GM23338 (cell line): ENCODE measurements around the gene DAW1. TPM values are rescaled to one million over a fixed set of nuclear protein-coding genes. Genes with fewer than 3 reads are reported as not detected.

Experiments used
- ATAC-seq: fragments of 200-7000 bp; cut with Tn5 transposase; 3 replicates; pipeline ENCODE4 v1.9.1; 2020
- DNase-seq: peaks from one replicate; pipeline ENCODE4 v3.0.0-alpha.2; 2015; ENCODE audit warnings: low spot score
- H2AFZ ChIP-seq: fragments of 200-600 bp; sonication (generic); 2 replicates; pipeline ENCODE4 v1.8.0; 2016; ENCODE audit warnings: antibody characterized with exemption, mild to moderate bottlenecking, moderate library complexity
- H3F3A ChIP-seq: fragments of 200-600 bp; sonication (generic); replicated peaks from 2 replicates; pipeline ENCODE4 v1.8.0; 2017; ENCODE audit warnings: antibody characterized with exemption, mixed run types, low read depth
- H3K27ac ChIP-seq: fragments of 200-600 bp; sonication (generic); 2 replicates; pipeline ENCODE4 v1.6.1; 2016; ENCODE audit warnings: low read depth
- H3K27me3 ChIP-seq: fragments of 200-600 bp; sonication (generic); 2 replicates; pipeline ENCODE4 v1.8.0; 2016; ENCODE audit warnings: mild to moderate bottlenecking, mixed run types, moderate library complexity; ENCODE audit not compliant: insufficient read depth
- H3K36me3 ChIP-seq: fragments of 200-600 bp; sonication (generic); 2 replicates; pipeline ENCODE4 v1.8.0; 2016; ENCODE audit warnings: mild to moderate bottlenecking; ENCODE audit not compliant: insufficient read depth
- H3K4me1 ChIP-seq: fragments of 200-600 bp; sonication (generic); 2 replicates; pipeline ENCODE4 v1.8.0; 2016; ENCODE audit warnings: mild to moderate bottlenecking, moderate library complexity; ENCODE audit not compliant: insufficient read depth
- H3K4me2 ChIP-seq: fragments of 200-600 bp; sonication (generic); 2 replicates; pipeline ENCODE4 v1.7.1; 2017; ENCODE audit warnings: mixed run types
- H3K4me3 ChIP-seq: fragments of 200-600 bp; sonication (generic); 2 replicates; pipeline ENCODE4 v1.6.1; 2016; ENCODE audit warnings: mixed run types
- H3K79me2 ChIP-seq: fragments of 200-600 bp; sonication (generic); replicated peaks from 2 replicates; pipeline ENCODE4 v1.8.0; 2017; ENCODE audit warnings: mild to moderate bottlenecking; ENCODE audit not compliant: insufficient read depth
- H3K9me2 ChIP-seq: fragments of 200-600 bp; sonication (generic); 2 replicates; pipeline ENCODE4 v1.8.0; 2017; ENCODE audit not compliant: insufficient read depth
- H4K20me1 ChIP-seq: fragments of 200-600 bp; sonication (generic); replicated peaks from 2 replicates; pipeline ENCODE4 v1.8.0; 2017; ENCODE audit warnings: mild to moderate bottlenecking; ENCODE audit not compliant: insufficient read depth
- H3K27ac Mint-ChIP-seq: 2 replicates; pipeline ENCODE4 v1.8.0; 2020; ENCODE audit warnings: inconsistent platforms, mild to moderate bottlenecking, moderate library complexity, mixed read lengths
- H3K27me3 Mint-ChIP-seq: 3 replicates; pipeline ENCODE4 v1.8.0; 2022; ENCODE audit warnings: low read depth, mild to moderate bottlenecking, moderate library complexity, mixed read lengths, inconsistent platforms; ENCODE audit not compliant: insufficient read depth, poor library complexity
- H3K36me3 Mint-ChIP-seq: 3 replicates; pipeline ENCODE4 v1.8.0; 2021; ENCODE audit warnings: low read depth, mild to moderate bottlenecking, inconsistent platforms, moderate library complexity, mixed read lengths
- H3K4me1 Mint-ChIP-seq: 3 replicates; pipeline ENCODE4 v1.8.0; 2020; ENCODE audit warnings: mild to moderate bottlenecking, inconsistent platforms, mixed read lengths
- H3K4me3 Mint-ChIP-seq: 3 replicates; pipeline ENCODE4 v1.8.0; 2021; ENCODE audit warnings: moderate library complexity, mild to moderate bottlenecking, inconsistent platforms, mixed read lengths
- H3K9me3 Mint-ChIP-seq: 3 replicates; pipeline ENCODE4 v1.8.0; 2020; ENCODE audit warnings: moderate library complexity, mild to moderate bottlenecking, inconsistent platforms, mixed read lengths
- CREB1 ChIP-seq: fragments of 250-450 bp; sonication (Bioruptor Pico); IDR thresholded peaks from 2 replicates; pipeline ENCODE4 v1.5.0; 2020; ENCODE audit warnings: low read depth, mild to moderate bottlenecking, moderate library complexity
- EZH2 ChIP-seq: fragments of 200-600 bp; sonication (generic); IDR thresholded peaks from one replicate; pipeline ENCODE4 v1.8.0; 2017; ENCODE audit warnings: antibody characterized with exemption, mild to moderate bottlenecking, low read depth; ENCODE audit not compliant: unreplicated experiment
- EZH2phosphoT487 ChIP-seq: fragments of 200-600 bp; sonication (generic); IDR thresholded peaks from one replicate; pipeline ENCODE4 v1.8.1; 2018; ENCODE audit warnings: antibody characterized with exemption; ENCODE audit not compliant: unreplicated experiment
- JUNB ChIP-seq: IDR thresholded peaks from one replicate; pipeline ENCODE4 v1.6.1; 2016; ENCODE audit warnings: antibody characterized with exemption; ENCODE audit not compliant: unreplicated experiment
- NANOG ChIP-seq: IDR thresholded peaks from 2 replicates; pipeline ENCODE4 v1.6.1; 2016; ENCODE audit warnings: antibody characterized with exemption, borderline replicate concordance
- POLR2AphosphoS5 ChIP-seq: IDR thresholded peaks from 2 replicates; pipeline ENCODE4 v1.6.1; 2016; ENCODE audit warnings: antibody characterized with exemption, low read depth
- STAT1 ChIP-seq: IDR thresholded peaks from one replicate; pipeline ENCODE4 v1.6.1; 2016; ENCODE audit warnings: antibody characterized with exemption; ENCODE audit not compliant: unreplicated experiment
- ZNF114 ChIP-seq: fragments of 250-450 bp; sonication (Bioruptor Pico); IDR thresholded peaks from 2 replicates; pipeline ENCODE4 v1.5.0; 2020; ENCODE audit warnings: mild to moderate bottlenecking, moderate library complexity
- polyA plus RNA-seq: library from polyadenylated mRNA; unstranded; fragments of >200 nt; fragmentation: Nextera tagmentation; extraction: Ambion mirVana; gene quantifications from 2 replicates; pipeline ENCODE4 v1.2.1, GENCODE V29; 2016
- total RNA-seq: library from RNA; depleted of rRNA; stranded (reverse); fragments of >200 nt; shearing (Covaris generic); gene quantifications from 2 replicates; pipeline ENCODE4 v1.2.3, GENCODE V29; 2014
- TF ChIP-seq, protein P1 (sequence below): IDR thresholded peaks from 2 replicates; pipeline ENCODE4 v1.6.1; 2016; ENCODE audit warnings: antibody characterized with exemption
- TF ChIP-seq, protein P2 (sequence below), 2 experiments: fragments of 200-600 bp in 1 of 2; sonication (generic) in 1 of 2; conservative IDR thresholded peaks; 2 replicates each; pipeline versions ENCODE4 v1.5.1 to v1.6.1; 2016 to 2017; ENCODE audit warnings: antibody characterized with exemption in 2 of 2, low read depth in 2 of 2, mild to moderate bottlenecking in 2 of 2, moderate library complexity in 1 of 2
- TF ChIP-seq, protein P3 (sequence below): IDR thresholded peaks from one replicate; pipeline ENCODE4 v1.6.1; 2018; ENCODE audit warnings: antibody characterized with exemption; ENCODE audit not compliant: unreplicated experiment

DAW1 gene
- total and polyA plus RNA-seq, 2 experiments from 2014 or later = 0.71 to 2.0 TPM

DNA sequence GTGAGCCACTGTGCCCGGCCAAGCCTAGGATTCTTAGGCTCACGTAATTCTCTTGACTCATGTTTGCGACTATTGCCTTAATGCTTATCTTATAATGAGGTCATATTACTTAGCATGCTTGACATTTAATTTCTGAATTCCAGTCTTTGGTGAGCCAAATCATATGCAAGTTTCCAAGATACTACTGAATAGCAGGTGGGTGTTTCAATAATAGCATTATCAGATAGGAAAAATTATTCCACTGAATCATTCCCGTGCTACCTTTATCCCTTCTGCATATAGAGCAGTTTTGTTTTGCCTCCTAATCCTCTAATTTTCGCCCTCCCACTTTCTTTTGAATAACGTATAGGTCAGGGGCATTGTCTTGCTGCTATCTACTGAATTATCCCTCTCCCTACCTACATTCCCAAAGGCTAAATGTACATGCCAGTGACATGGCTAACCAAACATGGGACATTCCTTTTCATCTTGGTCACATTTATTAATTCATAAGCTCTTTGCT, 4.9 kb downstream of the DAW1 start:
- TF ChIP-seq NANOG (no peak), CREB1 (CRISPR knock-in tag) (no peak), ZNF114 (CRISPR knock-in tag) (no peak), POLR2AphosphoS5 (no peak), EZH2 (no peak), JUNB (no peak), STAT1 (no peak)
- TF ChIP-seq, protein P1, sequence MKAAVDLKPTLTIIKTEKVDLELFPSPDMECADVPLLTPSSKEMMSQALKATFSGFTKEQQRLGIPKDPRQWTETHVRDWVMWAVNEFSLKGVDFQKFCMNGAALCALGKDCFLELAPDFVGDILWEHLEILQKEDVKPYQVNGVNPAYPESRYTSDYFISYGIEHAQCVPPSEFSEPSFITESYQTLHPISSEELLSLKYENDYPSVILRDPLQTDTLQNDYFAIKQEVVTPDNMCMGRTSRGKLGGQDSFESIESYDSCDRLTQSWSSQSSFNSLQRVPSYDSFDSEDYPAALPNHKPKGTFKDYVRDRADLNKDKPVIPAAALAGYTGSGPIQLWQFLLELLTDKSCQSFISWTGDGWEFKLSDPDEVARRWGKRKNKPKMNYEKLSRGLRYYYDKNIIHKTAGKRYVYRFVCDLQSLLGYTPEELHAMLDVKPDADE = no peak
- TF ChIP-seq, protein P2, sequence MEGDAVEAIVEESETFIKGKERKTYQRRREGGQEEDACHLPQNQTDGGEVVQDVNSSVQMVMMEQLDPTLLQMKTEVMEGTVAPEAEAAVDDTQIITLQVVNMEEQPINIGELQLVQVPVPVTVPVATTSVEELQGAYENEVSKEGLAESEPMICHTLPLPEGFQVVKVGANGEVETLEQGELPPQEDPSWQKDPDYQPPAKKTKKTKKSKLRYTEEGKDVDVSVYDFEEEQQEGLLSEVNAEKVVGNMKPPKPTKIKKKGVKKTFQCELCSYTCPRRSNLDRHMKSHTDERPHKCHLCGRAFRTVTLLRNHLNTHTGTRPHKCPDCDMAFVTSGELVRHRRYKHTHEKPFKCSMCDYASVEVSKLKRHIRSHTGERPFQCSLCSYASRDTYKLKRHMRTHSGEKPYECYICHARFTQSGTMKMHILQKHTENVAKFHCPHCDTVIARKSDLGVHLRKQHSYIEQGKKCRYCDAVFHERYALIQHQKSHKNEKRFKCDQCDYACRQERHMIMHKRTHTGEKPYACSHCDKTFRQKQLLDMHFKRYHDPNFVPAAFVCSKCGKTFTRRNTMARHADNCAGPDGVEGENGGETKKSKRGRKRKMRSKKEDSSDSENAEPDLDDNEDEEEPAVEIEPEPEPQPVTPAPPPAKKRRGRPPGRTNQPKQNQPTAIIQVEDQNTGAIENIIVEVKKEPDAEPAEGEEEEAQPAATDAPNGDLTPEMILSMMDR (conservative IDR thresholded peaks at IDR 0.05; ENCODE audit: low read depth in 2 of 2) = no peak
- Histone ChIP-seq H3K9me2 (peaks cover 3% of the 10 kb centered on the region; the same call in 1 of the 2 replicates), H3K4me3 (no peak overlapping the region), H3K27ac (no peak overlapping the region), H2AFZ (no peak overlapping the region), H4K20me1 (no peaks in the 10 kb centered on the region), H3K36me3 (no peaks in the 10 kb centered on the region), H3K4me1 (peaks cover 4% of the 10 kb centered on the region; the same call in 1 of the 2 replicates), H3F3A (no peaks in the 10 kb centered on the region), H3K79me2 (no peaks in the 10 kb centered on the region), H3K4me2 (no peak overlapping the region), H3K27me3 (no peaks in the 10 kb centered on the region)
- ATAC-seq = no peak
- Mint-ChIP-seq H3K27ac (no peak overlapping the region), H3K4me3 (no peak overlapping the region), H3K36me3 (no peaks in the 10 kb centered on the region), H3K9me3 (no peaks in the 10 kb centered on the region; the same call in 2 of the 3 replicates), H3K27me3 (peaks cover 3% of the 10 kb centered on the region), H3K4me1 (no peaks in the 10 kb centered on the region)
- no peak for DNase-seq

DNA sequence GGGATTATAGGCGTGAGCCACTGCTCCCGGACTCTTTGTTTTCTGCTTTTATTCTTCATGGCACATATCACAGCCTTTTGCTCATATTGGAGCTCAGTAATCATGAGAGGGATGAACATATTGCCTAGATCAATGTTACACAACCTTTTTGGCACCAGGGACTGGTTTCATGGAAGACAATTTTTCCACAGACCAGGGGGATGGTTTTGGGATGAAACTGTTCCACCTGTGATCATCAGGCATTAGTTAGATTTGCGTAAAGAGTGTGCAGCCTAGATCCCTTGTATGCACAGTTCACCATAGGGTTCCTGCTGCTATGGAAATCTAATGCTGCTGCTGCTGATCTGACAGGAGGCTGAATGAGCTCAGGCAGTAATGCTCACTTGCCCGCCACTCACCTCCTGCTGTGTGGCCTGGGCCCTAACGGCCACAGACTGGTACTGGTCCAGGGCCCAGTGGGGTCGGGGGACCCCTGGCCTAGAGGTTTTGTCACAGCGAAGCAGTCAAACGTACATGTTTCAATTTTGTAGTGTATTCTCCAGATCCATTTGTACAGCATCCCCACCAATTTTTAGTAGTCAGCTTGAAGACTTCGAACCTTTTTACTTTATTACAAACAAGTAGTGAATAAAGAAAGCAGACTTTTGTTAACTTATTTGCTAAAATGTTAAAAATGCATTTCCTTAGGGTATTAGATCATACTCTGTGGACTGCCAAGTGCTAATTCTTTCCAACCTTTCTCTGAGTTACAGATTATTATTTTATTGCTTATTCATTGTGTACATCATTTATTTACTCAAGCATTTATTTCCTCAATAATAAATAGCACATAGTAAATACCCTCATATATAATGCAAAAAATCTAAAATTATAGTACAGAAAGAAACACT, 6.2 kb downstream of the DAW1 start:
- H3K27ac Mint-ChIP-seq = no peak overlapping the region
- TF ChIP-seq, protein P1 = no peak
- TF ChIP-seq EZH2phosphoT487 (no peak), STAT1 (no peak), CREB1 (CRISPR knock-in tag) (no peak)
- TF ChIP-seq, protein P3, sequence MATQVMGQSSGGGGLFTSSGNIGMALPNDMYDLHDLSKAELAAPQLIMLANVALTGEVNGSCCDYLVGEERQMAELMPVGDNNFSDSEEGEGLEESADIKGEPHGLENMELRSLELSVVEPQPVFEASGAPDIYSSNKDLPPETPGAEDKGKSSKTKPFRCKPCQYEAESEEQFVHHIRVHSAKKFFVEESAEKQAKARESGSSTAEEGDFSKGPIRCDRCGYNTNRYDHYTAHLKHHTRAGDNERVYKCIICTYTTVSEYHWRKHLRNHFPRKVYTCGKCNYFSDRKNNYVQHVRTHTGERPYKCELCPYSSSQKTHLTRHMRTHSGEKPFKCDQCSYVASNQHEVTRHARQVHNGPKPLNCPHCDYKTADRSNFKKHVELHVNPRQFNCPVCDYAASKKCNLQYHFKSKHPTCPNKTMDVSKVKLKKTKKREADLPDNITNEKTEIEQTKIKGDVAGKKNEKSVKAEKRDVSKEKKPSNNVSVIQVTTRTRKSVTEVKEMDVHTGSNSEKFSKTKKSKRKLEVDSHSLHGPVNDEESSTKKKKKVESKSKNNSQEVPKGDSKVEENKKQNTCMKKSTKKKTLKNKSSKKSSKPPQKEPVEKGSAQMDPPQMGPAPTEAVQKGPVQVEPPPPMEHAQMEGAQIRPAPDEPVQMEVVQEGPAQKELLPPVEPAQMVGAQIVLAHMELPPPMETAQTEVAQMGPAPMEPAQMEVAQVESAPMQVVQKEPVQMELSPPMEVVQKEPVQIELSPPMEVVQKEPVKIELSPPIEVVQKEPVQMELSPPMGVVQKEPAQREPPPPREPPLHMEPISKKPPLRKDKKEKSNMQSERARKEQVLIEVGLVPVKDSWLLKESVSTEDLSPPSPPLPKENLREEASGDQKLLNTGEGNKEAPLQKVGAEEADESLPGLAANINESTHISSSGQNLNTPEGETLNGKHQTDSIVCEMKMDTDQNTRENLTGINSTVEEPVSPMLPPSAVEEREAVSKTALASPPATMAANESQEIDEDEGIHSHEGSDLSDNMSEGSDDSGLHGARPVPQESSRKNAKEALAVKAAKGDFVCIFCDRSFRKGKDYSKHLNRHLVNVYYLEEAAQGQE = no peak

More for the DNA sequence above, 6.2 kb downstream of the DAW1 start:
- ATAC-seq (no peak), DNase-seq (no peak)
- no peaks in the 10 kb centered on the region for H3K79me2 ChIP-seq
- no peak overlapping the region for H3K4me3 Mint-ChIP-seq
- H3F3A ChIP-seq = no peaks in the 10 kb centered on the region
- no peak overlapping the region for H3K4me2 ChIP-seq
- H4K20me1 ChIP-seq = no peaks in the 10 kb centered on the region
- peaks cover 3% of the 10 kb centered on the region; the same call in 1 of the 2 replicates for H3K9me2 ChIP-seq
- no peaks in the 10 kb centered on the region for H3K4me1 ChIP-seq
- peaks cover 2% of the 10 kb centered on the region for H3K27me3 Mint-ChIP-seq
- H3K27ac ChIP-seq = no peak overlapping the region
- H3K36me3 Mint-ChIP-seq = no peaks in the 10 kb centered on the region
- no peak overlapping the region for H3K4me3 ChIP-seq
- no peaks in the 10 kb centered on the region for H3K36me3 ChIP-seq
- no peak overlapping the region for H2AFZ ChIP-seq
- H3K9me3 Mint-ChIP-seq = no peaks in the 10 kb centered on the region; the same call in 2 of the 3 replicates
- no peaks in the 10 kb centered on the region for H3K27me3 ChIP-seq
- H3K4me1 Mint-ChIP-seq = no peaks in the 10 kb centered on the region
